ENCODE results near the gene NOXO1.

The NOXO1 gene

GRCh38 chr16:1953734-1954133 lies 27.5 kb downstream of the NOXO1 start:
- no peak overlapping the region for H3K4me3 ChIP-seq (ENCODE audit: low read depth, low read length)
- no peak for DNase-seq (ENCODE audit: low read depth)
- TF ChIP-seq CTCF (IDR thresholded peaks at IDR 0.05; ENCODE audit: low read depth, low read length), result no peak
- no peak for TF ChIP-seq MYC (IDR thresholded peaks at IDR 0.05; ENCODE audit: low read depth, low read length)

- TF ChIP-seq MYC (IDR thresholded peaks at IDR 0.05; ENCODE audit: low read depth, low read length), result no peak
- TF ChIP-seq MAX (IDR thresholded peaks at IDR 0.05; ENCODE audit: low read depth, low read length), result no peak
- no peak for TF ChIP-seq CTCF (IDR thresholded peaks at IDR 0.05; ENCODE audit: low read depth, low read length)
- TF ChIP-seq POLR2A (IDR thresholded peaks at IDR 0.05; ENCODE audit: extremely low read depth, insufficient read length), result no peak
- H3K4me3 ChIP-seq (ENCODE audit: low read depth, low read length), result no peak overlapping the region
- DNase-seq (ENCODE audit: low read depth), result no peak
Observed at GRCh38 chr16:1950559-1950958, 30.7 kb downstream of the NOXO1 start.

GRCh38 chr16:1950047-1950446 lies 31.2 kb downstream of the NOXO1 start:
- TF ChIP-seq MAX (IDR thresholded peaks at IDR 0.05; ENCODE audit: low read depth, low read length), result no peak
- no peak for TF ChIP-seq CTCF (IDR thresholded peaks at IDR 0.05; ENCODE audit: low read depth, low read length)
- no peak for TF ChIP-seq MYC (IDR thresholded peaks at IDR 0.05; ENCODE audit: low read depth, low read length)
- no peak for TF ChIP-seq POLR2A (IDR thresholded peaks at IDR 0.05; ENCODE audit: extremely low read depth, insufficient read length)
- no peak overlapping the region for H3K4me3 ChIP-seq (ENCODE audit: low read depth, low read length)
- DNase-seq (ENCODE audit: low read depth), result no peak

GRCh38 chr16:1949507-1949906 lies 31.8 kb downstream of the NOXO1 start:
- TF ChIP-seq MYC (IDR thresholded peaks at IDR 0.05; ENCODE audit: low read depth, low read length) (no peak), MAX (IDR thresholded peaks at IDR 0.05; ENCODE audit: low read depth, low read length) (no peak)
- no peak for DNase-seq (ENCODE audit: low read depth)
- H3K4me3 ChIP-seq (ENCODE audit: low read depth, low read length), result no peak overlapping the region

- no peak for TF ChIP-seq MYC (IDR thresholded peaks at IDR 0.05; ENCODE audit: low read depth, low read length)
- TF ChIP-seq CTCF (IDR thresholded peaks at IDR 0.05; ENCODE audit: low read depth, low read length), result no peak
- TF ChIP-seq POLR2A (IDR thresholded peaks at IDR 0.05; ENCODE audit: extremely low read depth, insufficient read length), result no peak
- TF ChIP-seq MAX (IDR thresholded peaks at IDR 0.05; ENCODE audit: low read depth, low read length), result no peak
- DNase-seq (ENCODE audit: low read depth), result no peak
- no peak overlapping the region for H3K4me3 ChIP-seq (ENCODE audit: low read depth, low read length)
Observed at GRCh38 chr16:1947369-1947670, 33.9 kb downstream of the NOXO1 start.

- H3K4me3 ChIP-seq (ENCODE audit: low read depth, low read length), result no peak overlapping the region
- DNase-seq (ENCODE audit: low read depth), result no peak
- TF ChIP-seq POLR2A (IDR thresholded peaks at IDR 0.05; ENCODE audit: extremely low read depth, insufficient read length) (no peak), MYC (IDR thresholded peaks at IDR 0.05; ENCODE audit: low read depth, low read length) (no peak), CTCF (IDR thresholded peaks at IDR 0.05; ENCODE audit: low read depth, low read length) (no peak), MAX (IDR thresholded peaks at IDR 0.05; ENCODE audit: low read depth, low read length) (no peak)
Observed at GRCh38 chr16:1946495-1947368, 34.5 kb downstream of the NOXO1 start.
